Measurements from ENCODE around the gene CTSV. TPM values are rescaled to one million over a fixed set of nuclear protein-coding genes. Genes with fewer than 3 reads are reported as not detected.
"Not testable (repeated sequence)": the region's sequence is repeated elsewhere in the genome, so short reads cannot be mapped to it uniquely, and the experiment has no call there.

Gene CTSV
- total and polyA plus RNA-seq, 2 donors from 2014 or later, result 0.69 to 11.2 TPM

GRCh38 chr9:97046228-97046627, 7.3 kb upstream of the CTSV start:
- Histone ChIP-seq H3K36me3 (ENCODE audit: control insufficient read depth in 2 of 3, insufficient read depth in 3 of 3, low read length in 3 of 3) (no peaks in the 10 kb centered on the region), H3K27ac (ENCODE audit: low read depth in 2 of 2, low read length in 2 of 2) (no peak overlapping the region), H3K9ac (ENCODE audit: low read length in 3 of 3) (no peak overlapping the region), H3K4me3 (ENCODE audit: low read length in 3 of 3) (no peak overlapping the region), H3K9me3 (ENCODE audit: control insufficient read depth in 2 of 3, insufficient read depth in 1 of 3, low read length in 3 of 3) (no peaks in the 10 kb centered on the region), H3K4me1 (ENCODE audit: control insufficient read depth in 2 of 3, insufficient read depth in 2 of 3, low read depth in 1 of 3, low read length in 3 of 3) (no peaks in the 10 kb centered on the region), H3K27me3 (ENCODE audit: control insufficient read depth, insufficient read depth, low read length) (no peaks in the 10 kb centered on the region)
- intact Hi-C loops (cut with DNase I), result no loop called here
- FAIRE-seq (no peak), DNase-seq (peak in 2 of 5 donors; percentile 4 to 90)
- TF ChIP-seq, protein P1, sequence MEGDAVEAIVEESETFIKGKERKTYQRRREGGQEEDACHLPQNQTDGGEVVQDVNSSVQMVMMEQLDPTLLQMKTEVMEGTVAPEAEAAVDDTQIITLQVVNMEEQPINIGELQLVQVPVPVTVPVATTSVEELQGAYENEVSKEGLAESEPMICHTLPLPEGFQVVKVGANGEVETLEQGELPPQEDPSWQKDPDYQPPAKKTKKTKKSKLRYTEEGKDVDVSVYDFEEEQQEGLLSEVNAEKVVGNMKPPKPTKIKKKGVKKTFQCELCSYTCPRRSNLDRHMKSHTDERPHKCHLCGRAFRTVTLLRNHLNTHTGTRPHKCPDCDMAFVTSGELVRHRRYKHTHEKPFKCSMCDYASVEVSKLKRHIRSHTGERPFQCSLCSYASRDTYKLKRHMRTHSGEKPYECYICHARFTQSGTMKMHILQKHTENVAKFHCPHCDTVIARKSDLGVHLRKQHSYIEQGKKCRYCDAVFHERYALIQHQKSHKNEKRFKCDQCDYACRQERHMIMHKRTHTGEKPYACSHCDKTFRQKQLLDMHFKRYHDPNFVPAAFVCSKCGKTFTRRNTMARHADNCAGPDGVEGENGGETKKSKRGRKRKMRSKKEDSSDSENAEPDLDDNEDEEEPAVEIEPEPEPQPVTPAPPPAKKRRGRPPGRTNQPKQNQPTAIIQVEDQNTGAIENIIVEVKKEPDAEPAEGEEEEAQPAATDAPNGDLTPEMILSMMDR (IDR thresholded peaks at IDR 0.05; ENCODE audit: borderline replicate concordance, extremely low read depth, insufficient read depth), result no peak

GRCh38 chr9:97045300-97045699, 6.4 kb upstream of the CTSV start:
- no peak overlapping the region for H3K4me3 ChIP-seq (ENCODE audit: low read length in 3 of 3)
- no peak overlapping the region for H3K9ac ChIP-seq (ENCODE audit: low read length in 3 of 3)
- no peak for DNase-seq
- no peaks in the 10 kb centered on the region for H3K36me3 ChIP-seq (ENCODE audit: control insufficient read depth in 2 of 3, insufficient read depth in 3 of 3, low read length in 3 of 3)
- no peaks in the 10 kb centered on the region for H3K9me3 ChIP-seq (ENCODE audit: control insufficient read depth in 2 of 3, insufficient read depth in 1 of 3, low read length in 3 of 3)
- intact Hi-C loops (cut with DNase I), result no loop called here
- TF ChIP-seq, protein P1 (IDR thresholded peaks at IDR 0.05; ENCODE audit: borderline replicate concordance, extremely low read depth, insufficient read depth), result no peak
- no peaks in the 10 kb centered on the region for H3K4me1 ChIP-seq (ENCODE audit: control insufficient read depth in 2 of 3, insufficient read depth in 2 of 3, low read depth in 1 of 3, low read length in 3 of 3)
- H3K27ac ChIP-seq (ENCODE audit: low read depth in 2 of 2, low read length in 2 of 2), result no peak overlapping the region
- FAIRE-seq, result no peak
- H3K27me3 ChIP-seq (ENCODE audit: control insufficient read depth, insufficient read depth, low read length), result peaks cover 2% of the 10 kb centered on the region

DNA sequence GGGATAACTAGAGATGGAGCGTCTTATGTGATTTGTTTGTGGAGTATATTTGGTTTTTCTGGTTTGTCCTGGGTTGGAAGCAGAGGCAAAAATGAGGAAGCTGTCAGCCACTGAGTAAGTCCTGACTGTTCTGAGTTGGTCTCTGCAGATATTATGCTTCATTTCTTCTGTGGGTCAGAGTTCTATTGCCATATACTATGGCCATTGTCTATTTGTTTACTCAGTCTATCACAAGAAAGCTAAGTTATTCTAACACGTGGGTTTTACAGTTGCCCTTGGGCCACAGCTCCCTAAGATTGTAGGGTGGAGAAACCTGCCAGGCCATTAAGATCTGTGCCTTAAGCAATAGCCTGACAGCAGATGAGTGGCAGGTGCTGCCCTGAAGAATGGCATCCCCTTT, 3.0 kb upstream of the CTSV start:
- Histone ChIP-seq H3K27ac (ENCODE audit: low read depth in 2 of 2, low read length in 2 of 2) (no peak overlapping the region), H3K36me3 (ENCODE audit: control insufficient read depth in 2 of 3, insufficient read depth in 3 of 3, low read length in 3 of 3) (no peaks in the 10 kb centered on the region), H3K4me1 (ENCODE audit: control insufficient read depth in 2 of 3, insufficient read depth in 2 of 3, low read depth in 1 of 3, low read length in 3 of 3) (peaks cover 0 to 4% (median 0%) of the 10 kb centered on the region in 3 donors), H3K9ac (ENCODE audit: low read length in 3 of 3) (no peak overlapping the region), H3K4me3 (ENCODE audit: low read length in 3 of 3) (no peak overlapping the region), H3K27me3 (ENCODE audit: control insufficient read depth, insufficient read depth, low read length) (peaks cover 5% of the 10 kb centered on the region), H3K9me3 (ENCODE audit: control insufficient read depth in 2 of 3, insufficient read depth in 1 of 3, low read length in 3 of 3) (no peaks in the 10 kb centered on the region)
- intact Hi-C loops (cut with DNase I), result no loop called here
- DNase-seq (no peak), FAIRE-seq (no peak)
- TF ChIP-seq, protein P1 (IDR thresholded peaks at IDR 0.05; ENCODE audit: borderline replicate concordance, extremely low read depth, insufficient read depth), result no peak

DNA sequence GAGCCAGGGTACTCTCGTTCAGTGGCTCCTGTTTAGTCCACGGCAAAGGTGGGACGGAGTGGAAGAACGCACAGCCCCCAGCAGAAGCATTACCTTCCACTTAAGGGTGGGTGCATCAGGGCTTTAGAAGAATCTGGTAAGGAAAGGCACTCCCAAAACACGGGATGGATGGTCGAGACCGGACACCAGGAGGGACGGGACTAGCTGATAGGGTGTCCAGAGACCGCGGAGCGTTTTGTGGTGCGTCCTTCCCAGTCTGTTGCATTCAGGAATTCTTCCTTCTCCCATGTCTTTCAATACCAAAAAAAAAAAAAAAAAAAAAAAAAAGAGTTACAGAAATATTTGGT, 545 bp upstream of the CTSV start:
- intact Hi-C loops (cut with DNase I), result no loop called here

GRCh38 chr9:97023505-97023904, 15.4 kb downstream of the CTSV start:
- not testable (repeated sequence) for H3K36me3 ChIP-seq (ENCODE audit: control insufficient read depth in 2 of 3, insufficient read depth in 3 of 3, low read length in 3 of 3)

More for the DNA sequence above, 545 bp upstream of the CTSV start:
- H3K9me3 ChIP-seq (ENCODE audit: control insufficient read depth in 2 of 3, insufficient read depth in 1 of 3, low read length in 3 of 3), result no peaks in the 10 kb centered on the region
- H3K9ac ChIP-seq (ENCODE audit: low read length in 3 of 3), result peak overlapping the region in 2 of 3 donors; percentile 35 to 63
- TF ChIP-seq, protein P1 (IDR thresholded peaks at IDR 0.05; ENCODE audit: borderline replicate concordance, extremely low read depth, insufficient read depth), result no peak
- no peak overlapping the region for H3K27ac ChIP-seq (ENCODE audit: low read depth in 2 of 2, low read length in 2 of 2)
- peaks cover 5% of the 10 kb centered on the region for H3K27me3 ChIP-seq (ENCODE audit: control insufficient read depth, insufficient read depth, low read length)
- H3K36me3 ChIP-seq (ENCODE audit: control insufficient read depth in 2 of 3, insufficient read depth in 3 of 3, low read length in 3 of 3), result no peaks in the 10 kb centered on the region
- peak in 3 of 5 donors; percentile 64 to 74 (median 67) for DNase-seq
- peaks cover 0 to 4% (median 0%) of the 10 kb centered on the region in 3 donors for H3K4me1 ChIP-seq (ENCODE audit: control insufficient read depth in 2 of 3, insufficient read depth in 2 of 3, low read depth in 1 of 3, low read length in 3 of 3)
- FAIRE-seq, result no peak
- H3K4me3 ChIP-seq (ENCODE audit: low read length in 3 of 3), result peak overlapping the region; percentile 17 to 82 (median 64)

More at GRCh38 chr9:97023505-97023904, 15.4 kb downstream of the CTSV start:
- H3K4me1 ChIP-seq (ENCODE audit: control insufficient read depth in 2 of 3, insufficient read depth in 2 of 3, low read depth in 1 of 3, low read length in 3 of 3); intact Hi-C loops (cut with DNase I); H3K9me3 ChIP-seq (ENCODE audit: control insufficient read depth in 2 of 3, insufficient read depth in 1 of 3, low read length in 3 of 3); H3K9ac ChIP-seq (ENCODE audit: low read length in 3 of 3); H3K27ac ChIP-seq (ENCODE audit: low read depth in 2 of 2, low read length in 2 of 2); H3K27me3 ChIP-seq (ENCODE audit: control insufficient read depth, insufficient read depth, low read length); DNase-seq; FAIRE-seq; H3K4me3 ChIP-seq (ENCODE audit: low read length in 3 of 3): not testable (repeated sequence)
